Panc1 (cell line): Measurements from ENCODE around the gene TNRC18. TPM values are rescaled to one million over a fixed set of nuclear protein-coding genes. Genes with fewer than 3 reads are reported as not detected.
"Not testable (repeated sequence)": the region's sequence is repeated elsewhere in the genome, so short reads cannot be mapped to it uniquely, and the experiment has no call there.

Experiments
- ATAC-seq: fragments of 200-7000 bp; cut with Tn5 transposase; 2 replicates; pipeline ENCODE4 v1.9.1; 2020; ENCODE audit warnings: mild to moderate bottlenecking, moderate library complexity
- BruUV-seq: library from RNA; stranded (reverse); fragments of 400-500 nt; replicated peaks from 2 replicates; lab custom pipeline; 2021; lab: Mats Ljungman, UMichigan
- CTCF ChIA-PET: fragments of 300-600 bp; sonication (Branson Sonifier 250); formaldehyde crosslinking; loops from one replicate; lab custom pipeline; 2022; ENCODE audit warnings: antibody characterized with exemption; lab: Charles Lee
- POLR2A ChIA-PET: fragments of 300-600 bp; sonication (Branson Sonifier 250); formaldehyde crosslinking; loops from one replicate; lab custom pipeline; 2022; ENCODE audit warnings: antibody characterized with exemption; lab: Charles Lee
- DNase-seq: peaks from one replicate; pipeline ENCODE4 v3.0.0-alpha.2; 2010; ENCODE audit warnings: low read depth, low spot score
- H3K27ac ChIP-seq: 2 replicates; pipeline ENCODE4 v1.5.1; 2011; ENCODE audit warnings: mild to moderate bottlenecking, low read length, inconsistent platforms
- H3K27me3 ChIP-seq: fragments of 200-500 bp; sonication (Bioruptor generic); 2 replicates; pipeline ENCODE4 v1.6.0; 2014; ENCODE audit warnings: low read length, inconsistent platforms; ENCODE audit not compliant: control insufficient read depth, insufficient read depth
- H3K36me3 ChIP-seq: fragments of 200-500 bp; sonication (Bioruptor generic); 2 replicates; pipeline ENCODE4 v1.5.1; 2014; ENCODE audit warnings: inconsistent platforms, mild to moderate bottlenecking, low read length, moderate library complexity; ENCODE audit not compliant: control insufficient read depth, insufficient read depth
- H3K4me1 ChIP-seq: 2 replicates; pipeline ENCODE4 v1.5.1; 2011; ENCODE audit warnings: inconsistent platforms, mild to moderate bottlenecking, low read length, moderate library complexity; ENCODE audit not compliant: control insufficient read depth, insufficient read depth
- H3K4me3 ChIP-seq, 2 experiments: 2 replicates each; pipeline ENCODE4 v1.5.1; 2011 to 2012; ENCODE audit warnings: low read depth in 2 of 2, low read length in 2 of 2, mild to moderate bottlenecking in 2 of 2, inconsistent platforms in 1 of 2, moderate library complexity in 1 of 2
- H3K9me3 ChIP-seq: fragments of 200-500 bp; sonication (Bioruptor generic); 2 replicates; pipeline ENCODE4 v1.5.1; 2014; ENCODE audit warnings: low read depth, mild to moderate bottlenecking, inconsistent platforms, low read length, moderate library complexity; ENCODE audit not compliant: control insufficient read depth, insufficient read depth
- CTCF ChIP-seq: fragments of 450-650 bp; IDR thresholded peaks from 2 replicates; pipeline ENCODE4 v1.5.1; 2017; ENCODE audit warnings: mild to moderate bottlenecking
- POLR2AphosphoS5 ChIP-seq: IDR thresholded peaks from 2 replicates; pipeline ENCODE4 v1.6.1; 2012; ENCODE audit warnings: mild to moderate bottlenecking, low read depth, low read length, moderate library complexity
- SIN3A ChIP-seq: IDR thresholded peaks from 2 replicates; pipeline ENCODE4 v1.6.1; 2012; ENCODE audit warnings: low read depth, mild to moderate bottlenecking, low read length, moderate library complexity, borderline replicate concordance; ENCODE audit not compliant: insufficient read depth
- TCF7L2 ChIP-seq: IDR thresholded peaks from 2 replicates; pipeline ENCODE4 v1.6.1; 2011; ENCODE audit warnings: mild to moderate bottlenecking, low read depth, low read length, inconsistent platforms
- in situ Hi-C: cut with HindIII; loops from 2 replicates; pipeline ENCODE4 v1.10.0; 2016; ENCODE audit warnings: low sequenced_read_pairs, low pct_unique_long_range_greater_than_20kb
- intact Hi-C: fragments of 100-400 bp; cut with micrococcal nuclease; formaldehyde crosslinking; loops from one replicate; pipeline ENCODE4 v1.10.0; 2022; ENCODE audit not compliant: unreplicated experiment
- total RNA-seq: library from RNA; stranded (reverse); gene quantifications from one replicate; pipeline ENCODE4 v1.2.1, GENCODE V29; 2021; ENCODE audit not compliant: unreplicated experiment
- TF ChIP-seq, protein P1 (sequence below), 2 experiments: IDR thresholded peaks; 2 replicates each; pipeline ENCODE4 v1.6.1; 2011 to 2012; ENCODE audit warnings: low read depth in 2 of 2, control low read depth in 1 of 2, low read length in 1 of 2, mild to moderate bottlenecking in 1 of 2, moderate library complexity in 1 of 2; ENCODE audit not compliant: insufficient read depth in 1 of 2

TNRC18 gene
- total RNA-seq, 1 experiment from 2014 or later: 148 TPM

- no peak for TF ChIP-seq SIN3A
- TF ChIP-seq, protein P1, sequence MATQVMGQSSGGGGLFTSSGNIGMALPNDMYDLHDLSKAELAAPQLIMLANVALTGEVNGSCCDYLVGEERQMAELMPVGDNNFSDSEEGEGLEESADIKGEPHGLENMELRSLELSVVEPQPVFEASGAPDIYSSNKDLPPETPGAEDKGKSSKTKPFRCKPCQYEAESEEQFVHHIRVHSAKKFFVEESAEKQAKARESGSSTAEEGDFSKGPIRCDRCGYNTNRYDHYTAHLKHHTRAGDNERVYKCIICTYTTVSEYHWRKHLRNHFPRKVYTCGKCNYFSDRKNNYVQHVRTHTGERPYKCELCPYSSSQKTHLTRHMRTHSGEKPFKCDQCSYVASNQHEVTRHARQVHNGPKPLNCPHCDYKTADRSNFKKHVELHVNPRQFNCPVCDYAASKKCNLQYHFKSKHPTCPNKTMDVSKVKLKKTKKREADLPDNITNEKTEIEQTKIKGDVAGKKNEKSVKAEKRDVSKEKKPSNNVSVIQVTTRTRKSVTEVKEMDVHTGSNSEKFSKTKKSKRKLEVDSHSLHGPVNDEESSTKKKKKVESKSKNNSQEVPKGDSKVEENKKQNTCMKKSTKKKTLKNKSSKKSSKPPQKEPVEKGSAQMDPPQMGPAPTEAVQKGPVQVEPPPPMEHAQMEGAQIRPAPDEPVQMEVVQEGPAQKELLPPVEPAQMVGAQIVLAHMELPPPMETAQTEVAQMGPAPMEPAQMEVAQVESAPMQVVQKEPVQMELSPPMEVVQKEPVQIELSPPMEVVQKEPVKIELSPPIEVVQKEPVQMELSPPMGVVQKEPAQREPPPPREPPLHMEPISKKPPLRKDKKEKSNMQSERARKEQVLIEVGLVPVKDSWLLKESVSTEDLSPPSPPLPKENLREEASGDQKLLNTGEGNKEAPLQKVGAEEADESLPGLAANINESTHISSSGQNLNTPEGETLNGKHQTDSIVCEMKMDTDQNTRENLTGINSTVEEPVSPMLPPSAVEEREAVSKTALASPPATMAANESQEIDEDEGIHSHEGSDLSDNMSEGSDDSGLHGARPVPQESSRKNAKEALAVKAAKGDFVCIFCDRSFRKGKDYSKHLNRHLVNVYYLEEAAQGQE (IDR thresholded peaks at IDR 0.05; ENCODE audit: insufficient read depth in 1 of 2, low read depth in 2 of 2, low read length in 1 of 2): no peak
- no peak for TF ChIP-seq CTCF
- no peak for TF ChIP-seq POLR2AphosphoS5
- no peak for TF ChIP-seq TCF7L2
- CTCF ChIA-PET: no interaction called here
- ATAC-seq: no peak
- in situ Hi-C loops: no loop called here
- no peaks in the 10 kb centered on the region for H3K9me3 ChIP-seq
- intact Hi-C loops: no loop called here
- no TSS peak for BruUV-seq
- no peaks in the 10 kb centered on the region for H3K27me3 ChIP-seq
- POLR2A ChIA-PET: interaction anchor here (0.6 kb wide), 1 partner anchor 29 kb away, joined by 3 read pairs; no protein-coding TSS in a partner anchor
- no peak for DNase-seq
- H3K36me3 ChIP-seq: peaks cover 8% of the 10 kb centered on the region
- no peak overlapping the region for H3K4me3 ChIP-seq
- no peak overlapping the region for H3K27ac ChIP-seq
- no peaks in the 10 kb centered on the region for H3K4me1 ChIP-seq
Observed at GRCh38 chr7:5324961-5325360, 98.7 kb downstream of the TNRC18 start.

- intact Hi-C loops, ATAC-seq, in situ Hi-C loops, H3K4me3 ChIP-seq, H3K27ac ChIP-seq, H3K4me1 ChIP-seq, H3K9me3 ChIP-seq, BruUV-seq, DNase-seq, H3K36me3 ChIP-seq, H3K27me3 ChIP-seq, CTCF ChIA-PET: not testable (repeated sequence)
- POLR2A ChIA-PET: interaction anchor here (0.6 kb wide), 1 partner anchor 30 kb away, joined by 3 read pairs; no protein-coding TSS in a partner anchor
Observed at GRCh38 chr7:5323800-5324781, 99.5 kb downstream of the TNRC18 start.
